ENCODE data around the gene CCDC92.

DNA sequence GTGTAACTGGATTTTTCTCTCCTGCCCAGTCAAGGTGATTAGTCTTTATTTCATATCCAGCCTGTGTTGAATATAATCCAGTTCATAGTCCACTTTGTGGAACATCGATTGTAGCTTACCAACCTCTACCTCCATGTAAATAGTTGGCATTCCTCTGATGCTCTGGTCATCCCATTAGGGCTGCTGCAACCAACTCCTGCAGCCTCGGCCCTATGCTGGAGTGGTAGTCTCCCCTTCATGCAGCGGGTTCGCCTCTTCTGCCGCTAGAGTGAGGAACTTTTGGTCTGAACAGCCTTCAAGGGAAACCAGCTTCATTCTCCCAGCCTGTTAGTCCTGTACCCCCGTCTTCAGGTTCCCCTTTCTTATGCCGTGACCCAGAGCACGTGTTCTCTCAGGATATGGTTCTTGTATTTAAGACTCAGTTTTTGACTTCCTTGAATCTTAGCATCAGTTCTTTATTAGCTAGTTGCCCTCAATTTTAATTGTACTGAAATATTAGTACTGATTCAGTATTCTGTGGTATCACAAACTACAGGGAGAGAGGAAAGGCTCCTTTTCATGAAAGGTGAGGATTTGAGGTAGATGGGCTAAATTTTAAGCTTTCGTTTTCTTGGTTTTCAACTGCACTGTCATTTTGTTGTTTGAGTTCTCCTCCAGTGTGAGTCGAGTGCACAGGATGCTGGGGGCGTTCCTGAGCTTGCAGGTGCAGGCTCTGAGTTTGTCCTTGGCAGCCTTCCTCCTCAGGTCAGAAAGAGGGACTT is 33.6 kb upstream of the CCDC92 start:
- TF ChIP-seq CTCF (IDR thresholded peaks at IDR 0.05; ENCODE audit: extremely low read depth in 1 of 2, insufficient read depth in 1 of 2, low read depth in 1 of 2, low read length in 2 of 2) (no peak), EZH2 (IDR thresholded peaks at IDR 0.05; ENCODE audit: borderline replicate concordance, low read depth, low read length, severe bottlenecking) (no peak), POLR2A (IDR thresholded peaks at IDR 0.05; ENCODE audit: low read depth, low read length) (no peak), JUN (IDR thresholded peaks at IDR 0.05; ENCODE audit: borderline replicate concordance, insufficient read depth, insufficient read length, low read depth) (no peak)
- TF ChIP-seq, protein P1, sequence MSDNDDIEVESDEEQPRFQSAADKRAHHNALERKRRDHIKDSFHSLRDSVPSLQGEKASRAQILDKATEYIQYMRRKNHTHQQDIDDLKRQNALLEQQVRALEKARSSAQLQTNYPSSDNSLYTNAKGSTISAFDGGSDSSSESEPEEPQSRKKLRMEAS (IDR thresholded peaks at IDR 0.05; ENCODE audit: insufficient read depth, insufficient read length), result no peak
